Measurements from ENCODE around the gene ERBB4.

GRCh38 chr2:212083492-212083891, 455.1 kb downstream of the ERBB4 start:
- TF ChIP-seq CTCF (IDR thresholded peaks at IDR 0.05) (no peak), GATA2 (CRISPR knock-in tag; IDR thresholded peaks at IDR 0.05) (no peak)

All from SK-N-SH (cell line).